ENCODE results near the gene SMCHD1.

DNA sequence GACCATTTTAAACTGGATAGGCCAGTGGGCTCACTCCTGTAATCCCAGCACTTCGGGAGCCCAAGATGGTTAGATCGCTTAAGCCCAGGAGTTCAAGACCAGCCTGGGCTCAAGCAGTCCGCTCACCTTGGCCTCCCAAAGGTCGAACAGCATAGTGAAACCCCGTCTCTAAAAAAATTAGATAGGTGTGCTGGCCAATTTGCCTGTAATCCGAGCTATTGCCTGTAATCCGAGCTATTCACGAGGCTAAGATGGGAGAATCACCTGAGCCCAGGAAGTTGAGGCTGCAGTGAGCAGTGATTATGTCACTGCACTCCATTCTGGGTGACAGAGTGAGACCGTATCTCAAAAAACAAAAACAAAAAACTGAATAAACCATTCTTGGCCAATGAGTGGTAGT lies 138.6 kb downstream of the SMCHD1 start:
- TF ChIP-seq CTCF (IDR thresholded peaks at IDR 0.05) (no peak), POLR2A (IDR thresholded peaks at IDR 0.05) (no peak)

Measured in lower leg skin (tissue), 3 donors.